ENCODE results near the gene NPAS2.

NPAS2 gene

DNA sequence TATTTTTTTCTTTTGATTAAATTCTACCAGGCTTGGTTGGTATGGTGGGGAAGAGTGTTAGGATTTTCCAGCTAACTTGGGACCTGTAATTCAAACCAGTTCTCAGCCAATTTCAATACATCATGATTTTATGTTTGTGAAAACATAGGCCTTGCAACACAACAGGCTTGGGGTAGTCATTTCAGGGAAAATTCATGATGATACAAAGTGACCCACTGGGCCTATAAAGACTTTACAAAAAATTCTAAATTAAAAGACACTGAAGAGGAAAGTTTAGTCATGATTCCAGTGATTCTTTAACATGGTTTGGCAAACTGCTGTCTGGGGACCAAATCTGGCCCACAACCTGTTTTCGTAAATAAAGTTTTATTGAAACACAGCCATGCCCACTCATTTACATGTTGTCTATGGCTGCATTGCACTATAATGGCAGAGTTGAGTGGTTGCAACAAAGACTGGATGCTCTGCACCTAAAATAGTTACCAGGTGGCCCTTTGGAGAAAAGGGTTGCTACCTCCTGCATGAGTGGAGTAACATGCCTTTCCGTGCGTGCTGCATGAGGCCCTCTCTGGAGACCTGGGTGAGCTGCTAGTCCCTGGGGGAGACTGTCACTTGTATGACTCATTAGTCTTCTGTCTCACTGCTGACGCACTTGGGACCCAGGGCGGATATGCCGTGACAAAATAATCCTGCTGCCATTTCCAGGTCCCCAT lies 73.6 kb downstream of the NPAS2 start:
- intact Hi-C loops (cut with DNase I; ENCODE audit: low total_unique reads), result no loop called here
- Histone ChIP-seq H3K4me3 (no peak overlapping the region), H3K36me3 (no peaks in the 10 kb centered on the region), H3K4me1 (peaks cover 0 to 14% (median 12%) of the 10 kb centered on the region in 4 donors), H3K9me3 (no peaks in the 10 kb centered on the region), H3K27me3 (no peaks in the 10 kb centered on the region), H3K27ac (peak overlapping the region in 1 of 2 donors; percentile 16)
- TF ChIP-seq, protein P1, sequence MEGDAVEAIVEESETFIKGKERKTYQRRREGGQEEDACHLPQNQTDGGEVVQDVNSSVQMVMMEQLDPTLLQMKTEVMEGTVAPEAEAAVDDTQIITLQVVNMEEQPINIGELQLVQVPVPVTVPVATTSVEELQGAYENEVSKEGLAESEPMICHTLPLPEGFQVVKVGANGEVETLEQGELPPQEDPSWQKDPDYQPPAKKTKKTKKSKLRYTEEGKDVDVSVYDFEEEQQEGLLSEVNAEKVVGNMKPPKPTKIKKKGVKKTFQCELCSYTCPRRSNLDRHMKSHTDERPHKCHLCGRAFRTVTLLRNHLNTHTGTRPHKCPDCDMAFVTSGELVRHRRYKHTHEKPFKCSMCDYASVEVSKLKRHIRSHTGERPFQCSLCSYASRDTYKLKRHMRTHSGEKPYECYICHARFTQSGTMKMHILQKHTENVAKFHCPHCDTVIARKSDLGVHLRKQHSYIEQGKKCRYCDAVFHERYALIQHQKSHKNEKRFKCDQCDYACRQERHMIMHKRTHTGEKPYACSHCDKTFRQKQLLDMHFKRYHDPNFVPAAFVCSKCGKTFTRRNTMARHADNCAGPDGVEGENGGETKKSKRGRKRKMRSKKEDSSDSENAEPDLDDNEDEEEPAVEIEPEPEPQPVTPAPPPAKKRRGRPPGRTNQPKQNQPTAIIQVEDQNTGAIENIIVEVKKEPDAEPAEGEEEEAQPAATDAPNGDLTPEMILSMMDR (IDR thresholded peaks at IDR 0.05), result no peak
- no peak for DNase-seq

DNA sequence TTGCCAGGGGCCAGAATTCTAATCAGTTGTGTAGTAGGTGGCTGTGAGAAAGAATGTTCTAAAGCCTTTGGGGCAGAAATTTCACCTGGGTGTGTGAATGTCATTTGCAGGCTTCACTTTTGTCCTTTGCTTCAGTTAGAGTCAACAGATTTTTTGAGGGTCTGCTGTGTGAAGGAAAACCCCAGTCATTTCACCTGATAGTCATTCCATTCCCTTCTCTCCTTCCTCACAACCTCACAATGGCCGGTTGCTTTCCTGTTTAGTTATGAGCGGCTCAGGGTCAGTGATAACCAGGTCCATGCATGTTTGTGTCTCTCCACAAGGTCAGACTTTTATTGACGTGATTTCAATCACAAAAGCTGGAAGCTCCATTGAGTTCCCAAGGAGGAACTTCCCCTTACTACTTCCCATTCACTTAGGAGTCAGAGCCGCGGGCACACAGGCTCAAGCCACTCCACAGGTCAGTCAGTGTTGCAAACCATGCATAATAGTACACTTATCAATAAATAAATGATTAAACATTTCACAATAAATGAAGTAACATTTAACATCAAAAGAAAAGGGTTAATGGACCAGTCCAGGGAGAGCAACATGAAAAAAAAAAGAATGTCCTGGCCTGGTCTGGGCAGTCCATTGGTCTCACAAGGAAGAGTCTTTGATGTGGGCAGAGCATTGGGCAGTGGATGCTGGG lies 74.3 kb downstream of the NPAS2 start:
- Histone ChIP-seq H3K4me1 (peaks cover 0 to 14% (median 12%) of the 10 kb centered on the region in 4 donors), H3K9me3 (no peaks in the 10 kb centered on the region), H3K27me3 (no peaks in the 10 kb centered on the region), H3K4me3 (no peak overlapping the region), H3K27ac (no peak overlapping the region), H3K36me3 (no peaks in the 10 kb centered on the region)
- TF ChIP-seq, protein P1 (IDR thresholded peaks at IDR 0.05), result no peak
- intact Hi-C loops (cut with DNase I; ENCODE audit: low total_unique reads), result no loop called here
- no peak for DNase-seq

DNA sequence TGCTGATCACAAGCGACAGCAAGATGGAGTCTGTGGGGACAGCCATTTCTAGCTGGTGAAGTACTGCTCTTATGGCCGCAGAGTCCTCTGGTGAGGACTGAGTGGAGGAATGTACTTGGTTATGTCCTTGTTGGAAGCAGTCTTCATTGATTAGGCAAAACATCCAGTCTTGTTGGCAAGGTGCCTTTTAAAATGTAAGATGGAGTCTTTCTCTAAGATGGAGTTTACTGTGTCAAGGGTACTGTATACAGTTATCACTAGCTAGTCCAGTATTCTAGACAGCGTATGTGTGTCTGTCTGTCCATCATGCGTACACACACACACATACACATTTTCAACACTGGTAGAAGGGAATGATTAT lies 74.8 kb downstream of the NPAS2 start:
- no peak for DNase-seq
- Histone ChIP-seq H3K4me3 (no peak overlapping the region), H3K4me1 (peaks cover 0 to 14% (median 12%) of the 10 kb centered on the region in 4 donors), H3K36me3 (no peaks in the 10 kb centered on the region), H3K27me3 (no peaks in the 10 kb centered on the region), H3K27ac (no peak overlapping the region), H3K9me3 (no peaks in the 10 kb centered on the region)
- TF ChIP-seq, protein P1 (IDR thresholded peaks at IDR 0.05), result no peak
- intact Hi-C loops (cut with DNase I; ENCODE audit: low total_unique reads), result no loop called here

DNA sequence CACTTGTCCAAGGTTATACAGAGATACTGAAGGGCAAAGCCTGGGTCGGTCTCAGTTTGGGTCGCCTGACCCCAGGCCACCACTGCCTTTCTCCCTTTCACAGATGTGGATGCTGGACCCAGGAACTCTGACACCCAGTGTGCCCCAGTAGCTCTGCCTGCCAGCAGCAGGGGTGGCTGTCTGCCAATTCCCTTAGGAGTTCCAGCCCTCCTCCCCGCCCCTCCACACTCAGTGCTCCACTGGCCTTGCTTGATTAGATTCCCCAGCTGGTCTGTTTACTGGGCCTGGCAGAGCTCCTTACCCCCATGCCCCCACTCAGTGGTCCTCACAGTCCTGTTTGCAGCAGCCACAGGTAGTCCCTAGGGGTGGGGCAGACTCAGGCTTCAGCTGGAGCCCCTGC lies 75.5 kb downstream of the NPAS2 start:
- Histone ChIP-seq H3K36me3 (no peaks in the 10 kb centered on the region), H3K4me3 (no peak overlapping the region), H3K27me3 (no peaks in the 10 kb centered on the region), H3K4me1 (peaks cover 0 to 14% (median 12%) of the 10 kb centered on the region in 4 donors), H3K9me3 (peaks cover 0 to 5% (median 0%) of the 10 kb centered on the region in 3 donors), H3K27ac (no peak overlapping the region)
- intact Hi-C loops (cut with DNase I; ENCODE audit: low total_unique reads), result no loop called here
- TF ChIP-seq, protein P1 (IDR thresholded peaks at IDR 0.05), result no peak
- no peak for DNase-seq

DNA sequence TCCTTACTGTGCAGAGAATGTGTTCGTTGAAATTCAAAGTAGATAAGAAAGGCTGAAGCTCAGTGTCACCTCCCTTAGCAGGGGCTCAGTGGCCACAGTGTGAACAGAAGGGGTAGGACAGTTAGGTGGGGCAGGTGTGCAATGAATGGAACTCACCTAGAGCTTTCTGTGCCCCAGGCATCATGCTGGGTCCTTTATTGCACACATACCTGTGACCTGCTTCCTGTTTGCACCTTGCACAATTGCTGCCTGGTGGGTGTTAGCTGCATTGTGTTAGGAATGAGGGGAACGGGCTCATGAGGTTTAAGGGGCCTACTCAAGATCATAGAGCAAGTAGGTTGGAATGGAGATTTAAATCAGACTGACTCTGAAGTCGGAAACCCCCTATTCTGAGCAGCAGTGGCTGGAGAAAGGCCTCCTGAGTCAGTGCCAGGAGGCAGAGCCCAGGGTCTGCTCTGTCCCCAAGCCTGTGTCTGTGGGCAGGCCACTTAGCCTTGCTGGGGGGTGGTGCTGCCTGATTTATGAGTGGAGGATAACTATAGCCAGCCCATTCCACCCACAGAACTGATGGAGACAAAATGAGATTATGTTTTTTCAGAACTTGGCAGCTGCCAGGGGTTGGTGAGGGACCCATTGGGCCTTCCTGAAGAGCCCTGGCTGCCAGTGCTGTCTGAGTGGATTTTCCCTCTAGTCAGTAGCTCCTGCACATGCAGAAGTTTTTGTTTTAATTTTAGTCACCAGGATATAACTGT lies 76.2 kb downstream of the NPAS2 start:
- Histone ChIP-seq H3K27ac (no peak overlapping the region), H3K9me3 (peaks cover 0 to 5% (median 0%) of the 10 kb centered on the region in 3 donors), H3K4me3 (no peak overlapping the region), H3K27me3 (no peaks in the 10 kb centered on the region), H3K36me3 (no peaks in the 10 kb centered on the region), H3K4me1 (peaks cover 0 to 14% (median 12%) of the 10 kb centered on the region in 4 donors)
- no peak for DNase-seq
- TF ChIP-seq, protein P1 (IDR thresholded peaks at IDR 0.05), result no peak
- intact Hi-C loops (cut with DNase I; ENCODE audit: low total_unique reads), result no loop called here

Measured in tibial artery (tissue), 4 donors.